Measurements from ENCODE around the gene FCAR.

FCAR gene

GRCh38 chr19:54871696-54872095 lies 2.3 kb upstream of the FCAR start:
- TF ChIP-seq, protein P1, sequence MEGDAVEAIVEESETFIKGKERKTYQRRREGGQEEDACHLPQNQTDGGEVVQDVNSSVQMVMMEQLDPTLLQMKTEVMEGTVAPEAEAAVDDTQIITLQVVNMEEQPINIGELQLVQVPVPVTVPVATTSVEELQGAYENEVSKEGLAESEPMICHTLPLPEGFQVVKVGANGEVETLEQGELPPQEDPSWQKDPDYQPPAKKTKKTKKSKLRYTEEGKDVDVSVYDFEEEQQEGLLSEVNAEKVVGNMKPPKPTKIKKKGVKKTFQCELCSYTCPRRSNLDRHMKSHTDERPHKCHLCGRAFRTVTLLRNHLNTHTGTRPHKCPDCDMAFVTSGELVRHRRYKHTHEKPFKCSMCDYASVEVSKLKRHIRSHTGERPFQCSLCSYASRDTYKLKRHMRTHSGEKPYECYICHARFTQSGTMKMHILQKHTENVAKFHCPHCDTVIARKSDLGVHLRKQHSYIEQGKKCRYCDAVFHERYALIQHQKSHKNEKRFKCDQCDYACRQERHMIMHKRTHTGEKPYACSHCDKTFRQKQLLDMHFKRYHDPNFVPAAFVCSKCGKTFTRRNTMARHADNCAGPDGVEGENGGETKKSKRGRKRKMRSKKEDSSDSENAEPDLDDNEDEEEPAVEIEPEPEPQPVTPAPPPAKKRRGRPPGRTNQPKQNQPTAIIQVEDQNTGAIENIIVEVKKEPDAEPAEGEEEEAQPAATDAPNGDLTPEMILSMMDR (IDR thresholded peaks at IDR 0.05; ENCODE audit: low read depth, low read length, missing control alignments), result no peak
- DNase-seq (ENCODE audit: low read depth), result no peak

DNA sequence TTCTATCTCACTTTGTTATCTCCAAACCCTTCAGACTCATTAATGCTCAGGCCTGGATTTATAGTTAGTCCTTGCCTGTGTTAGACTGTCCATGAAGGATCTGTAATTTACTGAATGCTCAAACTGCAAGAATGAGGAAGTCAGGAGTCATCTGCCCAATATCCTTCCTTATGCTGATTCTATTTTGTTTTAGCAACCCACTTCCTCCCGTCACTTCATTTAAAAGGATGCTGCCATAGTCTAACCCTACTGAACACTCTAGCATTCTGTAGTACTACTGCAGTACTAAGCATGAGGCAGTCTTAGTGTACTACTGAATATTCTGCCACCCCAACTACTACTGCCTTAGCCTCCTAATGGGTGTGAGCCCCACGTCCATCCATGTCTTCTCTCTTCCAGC lies 1.5 kb downstream of the FCAR start:
- H3K4me3 ChIP-seq (ENCODE audit: low read depth, low read length), result no peak overlapping the region
- TF ChIP-seq, protein P1 (IDR thresholded peaks at IDR 0.05; ENCODE audit: low read depth, low read length, missing control alignments), result no peak
- no peak for DNase-seq (ENCODE audit: low read depth)

More at GRCh38 chr19:54871696-54872095, 2.3 kb upstream of the FCAR start:
- no peak overlapping the region for H3K4me3 ChIP-seq (ENCODE audit: low read depth, low read length)

DNA sequence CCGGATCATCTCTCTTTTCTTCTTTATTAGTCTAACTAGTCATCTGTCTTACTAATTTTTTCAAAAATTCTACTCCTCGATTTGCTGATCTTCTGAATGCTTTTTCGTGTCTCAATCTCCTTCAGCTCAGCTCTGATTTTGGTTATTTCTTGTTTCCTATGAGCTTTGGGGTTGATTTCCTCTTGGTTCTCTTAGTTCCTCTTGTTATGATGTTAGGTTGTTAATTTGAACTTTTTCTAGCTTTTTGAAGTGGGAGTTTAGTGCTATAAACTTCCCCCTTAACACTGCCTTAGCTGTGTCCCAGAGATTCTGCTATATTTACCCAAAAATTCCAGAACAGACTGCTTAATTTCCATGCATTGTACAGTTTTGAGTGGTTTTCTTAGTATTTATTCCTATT lies 3.4 kb downstream of the FCAR start:
- DNase-seq (ENCODE audit: low read depth), result no peak
- TF ChIP-seq, protein P1 (IDR thresholded peaks at IDR 0.05; ENCODE audit: low read depth, low read length, missing control alignments), result no peak
- H3K4me3 ChIP-seq (ENCODE audit: low read depth, low read length), result no peak overlapping the region

- no peak for DNase-seq (ENCODE audit: low read depth)
- no peak overlapping the region for H3K4me3 ChIP-seq (ENCODE audit: low read depth, low read length)
- TF ChIP-seq, protein P1 (IDR thresholded peaks at IDR 0.05; ENCODE audit: low read depth, low read length, missing control alignments), result no peak
These were observed 7.8 kb downstream of the FCAR start for GRCh38 chr19:54881884-54882283.

GRCh38 chr19:54882758-54883157 lies 8.7 kb downstream of the FCAR start:
- peak; percentile 35 for DNase-seq (ENCODE audit: low read depth)
- TF ChIP-seq, protein P1 (IDR thresholded peaks at IDR 0.05; ENCODE audit: low read depth, low read length, missing control alignments), result peak; percentile 45
- H3K4me3 ChIP-seq (ENCODE audit: low read depth, low read length), result no peak overlapping the region

DNA sequence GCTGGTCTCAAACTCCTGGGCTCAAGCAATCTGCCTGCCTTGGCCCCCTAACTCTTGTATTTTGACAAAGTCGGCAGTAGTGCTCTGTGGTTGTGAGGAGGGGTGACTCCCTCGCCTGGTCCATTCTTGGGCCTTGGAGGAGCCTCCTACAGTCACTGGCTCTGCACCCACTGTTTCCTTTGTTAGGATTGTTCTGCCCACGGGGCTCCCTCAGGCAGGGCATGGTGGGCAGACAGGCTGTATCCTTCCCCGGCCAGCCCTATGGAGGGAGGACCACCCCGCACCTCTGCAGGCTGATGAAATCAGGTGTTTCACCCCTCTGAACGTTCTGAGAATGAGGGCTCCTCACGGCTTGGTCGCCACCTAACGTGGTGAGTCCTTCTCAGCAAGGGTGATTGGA lies 9.2 kb downstream of the FCAR start:
- no peak overlapping the region for H3K4me3 ChIP-seq (ENCODE audit: low read depth, low read length)
- TF ChIP-seq, protein P1 (IDR thresholded peaks at IDR 0.05; ENCODE audit: low read depth, low read length, missing control alignments), result no peak
- no peak for DNase-seq (ENCODE audit: low read depth)

GRCh38 chr19:54888239-54888638 lies 14.2 kb downstream of the FCAR start:
- TF ChIP-seq, protein P1 (IDR thresholded peaks at IDR 0.05; ENCODE audit: low read depth, low read length, missing control alignments), result no peak
- DNase-seq (ENCODE audit: low read depth), result no peak
- H3K4me3 ChIP-seq (ENCODE audit: low read depth, low read length), result no peak overlapping the region

Data from GM12864 (cell line).